BLaER1 (cell line): ENCODE measurements around the gene KRT25.

Experiments used
- H3K27ac ChIP-seq: shearing (Covaris generic); formaldehyde crosslinking; 2 replicates; pipeline ENCODE4 v1.8.1; 2022
- H3K27me3 ChIP-seq: shearing (Covaris generic); formaldehyde crosslinking; 2 replicates; pipeline ENCODE4 v1.8.1; 2022
- H3K36me3 ChIP-seq: shearing (Covaris generic); formaldehyde crosslinking; 2 replicates; pipeline ENCODE4 v1.8.1; 2022
- H3K4me1 ChIP-seq: shearing (Covaris generic); formaldehyde crosslinking; 2 replicates; pipeline ENCODE4 v1.8.1; 2022
- H3K4me2 ChIP-seq: shearing (Covaris generic); formaldehyde crosslinking; 2 replicates; pipeline ENCODE4 v1.8.1; 2022
- H3K4me3 ChIP-seq: shearing (Covaris generic); formaldehyde crosslinking; 2 replicates; pipeline ENCODE4 v1.8.1; 2022
- H3K9ac ChIP-seq: shearing (Covaris generic); formaldehyde crosslinking; 2 replicates; pipeline ENCODE4 v1.8.1; 2022
- H3K9me3 ChIP-seq: shearing (Covaris generic); formaldehyde crosslinking; 2 replicates; pipeline ENCODE4 v1.8.1; 2022
- H4K20me1 ChIP-seq: shearing (Covaris generic); formaldehyde crosslinking; 2 replicates; pipeline ENCODE4 v1.8.1; 2022
- Cebpa-rat ChIP-seq: shearing (Covaris generic); IDR thresholded peaks from 2 replicates; pipeline ENCODE4 v1.8.1; 2022

Gene KRT25

GRCh38 chr17:40791111-40791510 is 36.0 kb upstream of the KRT25 start:
- H3K36me3 ChIP-seq = no peaks in the 10 kb centered on the region
- no peaks in the 10 kb centered on the region for H3K9me3 ChIP-seq
- no peaks in the 10 kb centered on the region for H3K27me3 ChIP-seq
- no peak for TF ChIP-seq Cebpa-rat
- no peaks in the 10 kb centered on the region for H4K20me1 ChIP-seq
- H3K4me2 ChIP-seq = no peak overlapping the region
- no peak overlapping the region for H3K9ac ChIP-seq
- H3K27ac ChIP-seq = no peak overlapping the region
- no peak overlapping the region for H3K4me3 ChIP-seq
- peaks cover 19% of the 10 kb centered on the region for H3K4me1 ChIP-seq

GRCh38 chr17:40782450-40782849 is 27.3 kb upstream of the KRT25 start, which contains the start of gene KRT27:
TSS of gene KRT27 (minus strand) at chr17:40782550. CDS start at chr17:40782493, 57 bp downstream.
- H3K4me1 ChIP-seq = peaks cover 4% of the 10 kb centered on the region; the same call in 1 of the 2 replicates
- H3K9me3 ChIP-seq = peaks cover 7% of the 10 kb centered on the region; the same call in 1 of the 2 replicates
- H3K27me3 ChIP-seq = peaks cover 7% of the 10 kb centered on the region; the same call in 1 of the 2 replicates
- no peak within 1 kb of the TSS for H3K27ac ChIP-seq
- H3K36me3 ChIP-seq = no peaks in the 10 kb centered on the region
- H3K9ac ChIP-seq = no peak within 1 kb of the TSS
- no peak within 1 kb of the TSS for H3K4me3 ChIP-seq
- no peaks in the 10 kb centered on the region for H4K20me1 ChIP-seq
- no peak for TF ChIP-seq Cebpa-rat
- no peak within 1 kb of the TSS for H3K4me2 ChIP-seq

- Histone ChIP-seq H3K4me3 (0 out of 2 replicates have a peak overlapping the region, but pooled peaks have one; percentile 10), H3K36me3 (no peaks in the 10 kb centered on the region), H3K27ac (no peak overlapping the region), H3K4me2 (0 out of 2 replicates have a peak overlapping the region, but pooled peaks have one; percentile 25), H4K20me1 (no peaks in the 10 kb centered on the region), H3K27me3 (peaks cover 7% of the 10 kb centered on the region; the same call in 1 of the 2 replicates), H3K9me3 (peaks cover 7% of the 10 kb centered on the region; the same call in 1 of the 2 replicates), H3K9ac (no peak overlapping the region), H3K4me1 (no peaks in the 10 kb centered on the region)
- TF ChIP-seq Cebpa-rat = no peak
These were observed 24.2 kb upstream of the KRT25 start for GRCh38 chr17:40779181-40779909.

GRCh38 chr17:40778461-40778860 is 23.3 kb upstream of the KRT25 start:
- no peaks in the 10 kb centered on the region for H4K20me1 ChIP-seq
- no peak overlapping the region for H3K4me2 ChIP-seq
- no peaks in the 10 kb centered on the region for H3K36me3 ChIP-seq
- no peak overlapping the region for H3K4me3 ChIP-seq
- TF ChIP-seq Cebpa-rat = no peak
- peaks cover 7% of the 10 kb centered on the region; the same call in 1 of the 2 replicates for H3K9me3 ChIP-seq
- H3K27me3 ChIP-seq = peaks cover 7% of the 10 kb centered on the region; the same call in 1 of the 2 replicates
- H3K4me1 ChIP-seq = no peaks in the 10 kb centered on the region
- H3K9ac ChIP-seq = no peak overlapping the region
- no peak overlapping the region for H3K27ac ChIP-seq

GRCh38 chr17:40777971-40778370 is 22.8 kb upstream of the KRT25 start:
- Histone ChIP-seq H3K4me3 (no peak overlapping the region), H4K20me1 (no peaks in the 10 kb centered on the region), H3K9me3 (peaks cover 7% of the 10 kb centered on the region; the same call in 1 of the 2 replicates), H3K4me2 (no peak overlapping the region), H3K36me3 (no peaks in the 10 kb centered on the region), H3K9ac (no peak overlapping the region), H3K27me3 (peaks cover 7% of the 10 kb centered on the region; the same call in 1 of the 2 replicates), H3K27ac (no peak overlapping the region), H3K4me1 (no peaks in the 10 kb centered on the region)
- TF ChIP-seq Cebpa-rat = no peak

- no peak for TF ChIP-seq Cebpa-rat
- no peak overlapping the region for H3K4me3 ChIP-seq
- no peaks in the 10 kb centered on the region for H3K36me3 ChIP-seq
- H3K9me3 ChIP-seq = peaks cover 7% of the 10 kb centered on the region; the same call in 1 of the 2 replicates
- H4K20me1 ChIP-seq = no peaks in the 10 kb centered on the region
- no peak overlapping the region for H3K27ac ChIP-seq
- H3K4me2 ChIP-seq = no peak overlapping the region
- H3K4me1 ChIP-seq = no peaks in the 10 kb centered on the region
- no peak overlapping the region for H3K9ac ChIP-seq
- H3K27me3 ChIP-seq = peaks cover 7% of the 10 kb centered on the region; the same call in 1 of the 2 replicates
These were observed 22.3 kb upstream of the KRT25 start for GRCh38 chr17:40777459-40777858.

- no peak overlapping the region for H3K27ac ChIP-seq
- peaks cover 7% of the 10 kb centered on the region; the same call in 1 of the 2 replicates for H3K9me3 ChIP-seq
- H3K9ac ChIP-seq = no peak overlapping the region
- no peak overlapping the region for H3K4me2 ChIP-seq
- peaks cover 7% of the 10 kb centered on the region; the same call in 1 of the 2 replicates for H3K27me3 ChIP-seq
- no peak for TF ChIP-seq Cebpa-rat
- H3K4me1 ChIP-seq = no peaks in the 10 kb centered on the region
- no peaks in the 10 kb centered on the region for H3K36me3 ChIP-seq
- no peak overlapping the region for H3K4me3 ChIP-seq
- H4K20me1 ChIP-seq = no peaks in the 10 kb centered on the region
These were observed 20.8 kb upstream of the KRT25 start for GRCh38 chr17:40775945-40776344.

GRCh38 chr17:40772101-40772500 is 17.0 kb upstream of the KRT25 start, which contains the start of gene KRT26:
TSS of gene KRT26 (minus strand) at chr17:40772201. CDS start at chr17:40772113, 88 bp downstream.
- no peak within 1 kb of the TSS for H3K27ac ChIP-seq
- H3K4me3 ChIP-seq = no peak within 1 kb of the TSS
- no peaks in the 10 kb centered on the region for H4K20me1 ChIP-seq
- no peak within 1 kb of the TSS for H3K4me2 ChIP-seq
- no peaks in the 10 kb centered on the region for H3K36me3 ChIP-seq
- no peak within 1 kb of the TSS for H3K9ac ChIP-seq
- no peaks in the 10 kb centered on the region for H3K4me1 ChIP-seq
- no peaks in the 10 kb centered on the region for H3K27me3 ChIP-seq
- TF ChIP-seq Cebpa-rat = no peak
- H3K9me3 ChIP-seq = no peaks in the 10 kb centered on the region

- no peak overlapping the region for H3K27ac ChIP-seq
- H3K36me3 ChIP-seq = no peaks in the 10 kb centered on the region
- H3K4me1 ChIP-seq = no peaks in the 10 kb centered on the region
- TF ChIP-seq Cebpa-rat = no peak
- no peak overlapping the region for H3K9ac ChIP-seq
- no peaks in the 10 kb centered on the region for H3K27me3 ChIP-seq
- H3K4me2 ChIP-seq = no peak overlapping the region
- H4K20me1 ChIP-seq = no peaks in the 10 kb centered on the region
- H3K4me3 ChIP-seq = no peak overlapping the region
- H3K9me3 ChIP-seq = peaks cover 37% of the 10 kb centered on the region
These were observed 10.5 kb upstream of the KRT25 start for GRCh38 chr17:40765657-40766056.

GRCh38 chr17:40763752-40764151 is 8.6 kb upstream of the KRT25 start:
- Histone ChIP-seq H3K4me1 (no peaks in the 10 kb centered on the region), H3K9ac (no peak overlapping the region), H3K4me2 (no peak overlapping the region), H3K9me3 (peaks cover 50% of the 10 kb centered on the region), H3K27me3 (no peaks in the 10 kb centered on the region), H4K20me1 (no peaks in the 10 kb centered on the region), H3K36me3 (no peaks in the 10 kb centered on the region), H3K4me3 (no peak overlapping the region), H3K27ac (no peak overlapping the region)
- TF ChIP-seq Cebpa-rat = no peak
